Right renal pelvis (tissue), 4 donors: ENCODE results near the gene CRB1. TPM values are rescaled to one million over a fixed set of nuclear protein-coding genes. Genes with fewer than 3 reads are reported as not detected.
A peak's percentile ranks its signal among the peaks of the same experiment; 100 is the strongest.
"Not testable (repeated sequence)": the region's sequence is repeated elsewhere in the genome, so short reads cannot be mapped to it uniquely, and the experiment has no call there.

Source experiments
- DNase-seq, 4 donors: peaks; one replicate each; pipeline ENCODE4 v3.0.0-alpha.2; 2013; ENCODE audit warnings: low read depth in 4 of 4, low spot score in 3 of 4, missing footprints in 1 of 4
- polyA plus RNA-seq, 4 donors: library from polyadenylated mRNA; unstranded; fragments of 120-200 nt; gene quantifications; one replicate each; pipeline ENCODE4 v1.2.1, GENCODE V29; 2013; ENCODE audit not compliant: insufficient read length in 4 of 4

CRB1 gene
- polyA plus RNA-seq, 4 donors, result 2.3 to 4.0 (median 3.0) TPM

DNA sequence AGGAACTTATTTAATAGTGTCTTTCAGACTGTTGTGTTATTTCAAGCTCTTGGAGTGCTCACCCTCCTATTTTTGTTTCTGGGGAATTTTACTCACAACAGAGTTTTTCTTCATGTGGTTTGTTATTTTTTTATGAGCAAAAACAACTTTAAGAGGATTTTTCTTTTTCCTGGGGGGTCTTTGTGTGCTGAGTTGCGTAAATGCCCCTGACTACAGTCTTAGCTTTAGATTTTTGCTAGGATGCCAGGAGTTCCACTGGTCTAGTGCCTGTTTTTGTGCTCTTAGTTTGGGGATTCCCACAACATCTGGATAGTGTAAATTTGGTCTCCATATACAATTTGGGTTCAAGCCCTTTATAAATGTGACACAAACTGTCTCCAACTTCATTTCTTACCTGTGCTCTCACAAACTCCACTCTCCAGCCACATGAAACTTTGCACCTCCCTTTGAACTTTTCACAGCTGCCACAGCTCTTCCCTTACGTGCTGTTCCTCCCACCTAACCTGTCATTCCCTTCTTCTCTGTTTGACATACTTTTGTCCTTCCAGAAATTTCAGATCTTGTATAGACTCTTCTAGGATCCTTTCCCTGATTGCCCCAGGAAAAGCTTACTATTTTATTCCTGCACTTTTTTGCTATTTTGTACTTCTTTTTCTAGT lies 180.2 kb downstream of the CRB1 start:
- no peak for DNase-seq

DNA sequence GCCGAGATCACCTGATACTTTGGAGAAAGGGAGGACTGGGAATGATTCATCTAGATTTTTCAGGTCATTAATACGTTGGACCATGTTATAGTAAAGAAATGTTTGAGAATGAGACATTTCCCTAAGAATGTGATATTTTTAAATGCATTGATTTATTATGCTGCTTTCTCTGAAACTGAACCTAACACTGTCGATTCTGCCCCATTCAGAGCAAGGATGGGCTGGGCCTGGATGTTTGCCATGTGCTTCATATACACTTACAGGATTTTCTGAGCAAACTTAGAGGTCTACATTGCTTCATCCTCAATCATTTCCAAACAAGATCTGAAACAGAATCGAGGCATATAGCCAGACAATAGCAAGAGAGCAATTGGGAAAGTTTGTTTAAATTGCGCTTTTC lies 183.3 kb downstream of the CRB1 start:
- no peak for DNase-seq

DNA sequence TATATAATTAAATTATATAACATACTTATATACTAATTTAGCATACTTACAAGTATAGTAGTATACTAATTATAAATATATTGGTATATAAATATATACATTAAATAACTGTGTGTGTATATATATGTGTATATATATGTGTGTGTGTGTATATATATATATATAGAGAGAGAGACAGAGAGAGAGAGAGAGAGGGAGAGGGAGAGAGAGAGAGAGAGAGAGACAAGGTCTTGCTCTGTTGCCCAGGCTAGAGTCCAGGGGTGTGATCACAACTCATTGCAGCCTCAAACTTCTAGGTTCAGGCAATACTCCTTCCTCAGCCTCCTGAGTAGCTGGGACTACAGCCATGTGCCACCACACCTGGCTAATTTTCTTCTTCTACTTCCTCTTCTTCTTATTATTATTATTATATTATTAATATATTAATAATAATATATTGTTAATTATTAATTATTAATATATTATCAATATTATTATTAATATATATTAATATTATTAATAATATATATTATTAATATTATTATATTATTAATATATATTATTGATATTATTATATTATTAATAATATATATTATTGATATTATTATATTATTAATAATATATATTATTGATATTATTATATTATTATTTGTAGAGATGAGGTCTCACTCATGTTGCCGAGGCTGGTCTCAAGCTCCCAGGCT lies 185.5 kb downstream of the CRB1 start:
- no peak for DNase-seq

DNA sequence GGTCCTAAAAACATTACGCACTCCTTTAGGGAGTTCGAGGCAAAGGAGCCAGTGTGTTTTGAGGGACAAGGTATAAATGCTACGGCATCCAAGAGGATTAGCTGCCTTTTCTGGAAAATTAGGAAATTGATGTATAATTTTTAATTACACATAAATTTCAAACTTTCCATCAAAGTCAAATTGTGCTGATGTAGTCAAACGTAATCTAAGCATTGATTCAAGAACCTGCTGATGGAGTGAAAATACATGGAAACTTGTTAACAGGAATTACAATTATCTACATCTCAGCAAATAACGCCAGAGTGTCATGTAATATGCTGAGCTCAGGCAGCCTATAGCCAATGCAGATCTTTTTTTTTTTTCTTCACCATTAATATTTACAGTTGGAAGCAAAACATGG lies 194.5 kb downstream of the CRB1 start:
- no peak for DNase-seq

DNA sequence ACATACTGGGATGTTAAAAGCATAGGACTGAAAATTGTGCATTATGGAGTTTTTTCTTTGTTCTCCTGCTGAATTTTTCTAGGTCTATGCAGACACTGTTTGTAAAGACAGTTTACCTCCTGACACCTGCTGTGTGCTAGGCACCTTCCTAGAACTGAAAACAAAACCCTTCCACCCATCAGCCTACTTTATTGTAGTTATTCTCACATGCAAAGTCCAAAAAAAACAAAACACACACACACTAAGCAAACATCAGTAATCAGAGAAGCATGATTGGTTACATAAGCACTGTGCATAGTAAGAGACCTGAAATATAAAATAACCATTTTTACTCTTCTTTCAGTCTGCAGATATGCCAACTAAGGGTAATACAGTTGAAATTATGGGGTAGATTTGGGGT lies 195.1 kb downstream of the CRB1 start:
- DNase-seq, result no peak

DNA sequence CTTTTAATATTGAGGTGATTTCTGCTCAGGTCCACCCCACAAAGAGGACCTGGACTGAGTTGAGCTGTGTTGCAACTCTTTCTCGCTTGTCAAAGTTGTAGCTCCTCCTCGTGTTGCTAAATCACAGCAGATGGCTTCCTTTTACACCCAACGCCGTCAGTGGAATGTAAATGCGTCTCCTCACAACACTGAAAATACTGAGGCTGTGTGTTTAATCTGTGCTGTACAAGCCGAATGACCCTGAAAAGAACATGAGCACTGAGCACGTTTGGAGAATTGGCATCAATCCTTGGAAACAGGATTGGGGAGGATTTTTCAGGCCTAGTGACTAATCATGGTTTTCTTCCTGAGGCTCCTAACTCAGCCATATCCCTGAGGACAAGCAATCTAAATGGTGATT lies 196.0 kb downstream of the CRB1 start:
- DNase-seq, result peak; percentile 12 to 53 (median 32)

DNA sequence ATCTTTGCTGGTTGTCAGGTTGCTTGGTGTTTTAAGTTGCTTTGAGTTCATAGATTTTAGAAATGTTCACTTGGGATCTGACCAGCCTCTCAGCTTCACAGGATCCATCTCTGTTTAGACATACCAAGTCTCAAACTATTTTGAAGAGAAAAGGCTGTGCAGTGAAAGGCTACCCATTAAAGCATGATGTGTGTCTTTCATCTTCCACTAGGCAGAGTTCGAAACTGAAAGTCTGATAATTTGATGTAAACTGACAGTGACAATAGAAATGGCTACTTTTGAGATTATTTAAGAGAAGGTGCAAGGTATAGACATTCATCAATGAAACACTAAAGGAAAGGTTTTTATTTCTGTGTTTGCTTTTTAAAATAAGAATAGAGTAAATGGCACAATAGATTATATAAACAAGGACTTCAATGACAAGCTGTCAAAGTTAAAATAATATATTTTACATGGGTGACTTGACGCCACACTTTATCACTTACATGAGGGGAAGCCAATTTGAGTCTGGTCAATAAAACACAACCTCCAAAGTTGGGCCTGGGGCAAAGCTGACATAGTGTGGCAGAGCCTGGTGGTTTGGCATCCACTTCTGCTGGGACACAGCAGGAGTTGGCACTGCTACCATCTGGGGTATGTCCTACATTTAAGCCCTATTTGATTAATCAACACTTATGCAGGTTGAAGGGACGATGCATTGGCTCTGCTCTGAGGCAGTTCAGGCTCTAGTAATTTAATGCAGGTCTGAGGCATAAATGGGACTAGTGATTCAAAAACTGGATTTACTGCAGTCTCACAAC lies 197.7 kb downstream of the CRB1 start:
- no peak for DNase-seq

DNA sequence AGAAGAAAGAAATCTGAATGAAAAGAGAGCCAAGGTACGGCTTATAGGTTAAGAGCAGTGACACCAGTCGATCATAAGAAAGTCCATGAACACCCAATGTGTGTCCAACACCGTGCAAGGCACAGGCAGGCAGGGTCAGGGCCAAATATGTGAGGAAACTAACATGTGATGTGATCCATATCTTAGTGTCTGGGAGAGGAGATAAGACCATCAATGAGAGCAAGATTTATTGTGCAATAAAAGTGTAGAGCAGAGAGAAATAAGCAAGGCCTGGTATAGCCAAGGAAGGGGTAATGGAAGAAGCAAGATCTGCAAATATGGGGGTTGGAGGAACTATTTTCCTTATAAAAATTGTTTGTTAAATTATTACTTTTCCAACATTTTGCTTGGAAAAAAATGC lies 198.8 kb downstream of the CRB1 start:
- DNase-seq, result no peak

DNA sequence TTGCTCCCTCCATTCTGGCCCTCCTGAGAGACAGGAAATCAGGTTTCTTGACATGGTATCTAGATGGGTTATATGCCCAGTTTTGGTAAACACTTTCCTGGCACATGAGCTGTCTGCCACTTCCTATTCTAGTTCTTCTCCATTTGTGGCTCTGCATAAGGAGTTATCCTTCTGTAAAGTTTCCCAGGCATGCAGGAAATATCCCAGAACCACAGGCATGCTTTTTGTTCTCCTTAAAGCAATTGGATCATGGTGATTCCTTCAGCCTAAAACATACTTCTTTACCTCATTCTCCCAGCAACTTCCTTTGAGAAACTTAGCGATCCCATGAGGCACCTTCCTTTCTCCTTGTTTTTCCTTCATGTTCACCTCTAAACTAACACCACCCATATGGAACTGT lies 199.8 kb downstream of the CRB1 start:
- DNase-seq, result no peak

DNA sequence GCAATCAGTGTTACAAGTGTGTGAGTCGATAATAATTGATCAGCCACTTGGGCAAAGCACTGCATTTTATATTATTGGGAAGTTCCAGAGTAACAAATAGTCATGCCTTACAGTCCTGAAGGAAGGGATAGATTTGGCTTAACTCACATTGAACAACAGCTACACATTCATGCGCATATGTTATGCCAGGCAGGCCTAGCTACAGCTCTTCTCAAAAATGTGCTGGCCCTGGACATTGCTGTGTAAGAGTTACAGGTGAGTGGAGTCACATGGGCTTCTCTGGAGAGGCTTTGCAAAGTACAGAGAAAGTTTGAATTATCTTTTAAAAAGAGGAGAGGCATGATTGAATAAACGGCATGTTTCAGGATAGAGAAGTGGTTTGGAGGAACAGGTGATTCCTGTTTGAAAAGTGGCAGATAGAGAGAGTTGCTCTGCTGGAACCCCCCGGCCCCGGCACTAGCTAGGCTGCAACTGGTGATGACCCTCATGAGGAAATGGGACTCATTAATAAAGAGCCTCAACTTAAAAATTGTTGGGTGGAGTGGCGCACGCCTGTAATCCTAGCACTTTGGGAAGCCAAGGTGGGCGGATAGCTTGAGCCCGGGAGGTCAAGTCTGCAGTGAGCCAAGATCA lies 200.6 kb downstream of the CRB1 start:
- no peak for DNase-seq

DNA sequence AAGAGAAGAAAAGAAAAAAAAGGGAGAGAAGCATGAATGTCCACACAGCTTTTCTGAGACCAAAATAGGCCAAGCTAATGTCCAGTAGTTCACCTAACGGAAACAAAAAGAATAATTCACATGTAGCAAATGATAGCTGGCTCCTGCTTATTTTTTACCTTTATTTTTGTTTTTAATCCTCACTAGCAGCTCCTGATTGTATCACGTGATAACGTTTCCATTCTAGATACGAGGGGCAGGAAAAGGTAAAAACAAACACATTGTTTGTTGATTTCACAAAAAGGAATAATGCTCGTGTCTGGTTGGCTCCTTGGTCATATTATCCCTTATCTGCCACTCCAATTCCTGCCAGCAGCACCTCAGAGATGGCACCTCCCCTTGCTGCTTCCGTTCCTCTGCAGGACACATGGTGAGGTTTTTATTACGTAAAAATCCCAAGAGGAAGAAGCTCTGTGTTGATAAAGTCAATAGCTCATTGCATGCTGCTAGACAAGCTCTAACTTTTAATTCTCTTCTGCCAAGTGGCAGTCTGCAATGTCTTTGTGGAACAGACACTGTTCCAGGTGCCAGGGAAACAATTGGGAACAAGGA lies 201.7 kb downstream of the CRB1 start:
- no peak for DNase-seq

DNA sequence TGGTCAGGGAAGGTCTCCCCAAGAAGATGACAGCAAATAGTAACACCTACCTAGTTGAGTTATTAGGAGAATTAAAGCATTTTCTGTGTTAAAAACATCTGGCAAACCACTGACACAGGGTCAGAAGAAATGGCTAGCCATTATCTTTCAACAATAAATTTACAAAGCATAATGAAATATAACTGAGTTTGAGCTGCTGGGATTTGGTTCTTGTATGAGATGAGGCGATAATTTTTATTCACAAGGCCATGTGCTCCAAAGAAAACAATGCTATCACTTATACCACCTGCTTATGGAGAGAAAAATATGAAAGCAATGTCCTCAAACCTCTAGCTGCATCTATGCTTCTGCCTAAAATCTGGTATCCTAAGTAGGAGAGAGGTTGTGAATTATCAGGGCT lies 202.3 kb downstream of the CRB1 start:
- no peak for DNase-seq

DNA sequence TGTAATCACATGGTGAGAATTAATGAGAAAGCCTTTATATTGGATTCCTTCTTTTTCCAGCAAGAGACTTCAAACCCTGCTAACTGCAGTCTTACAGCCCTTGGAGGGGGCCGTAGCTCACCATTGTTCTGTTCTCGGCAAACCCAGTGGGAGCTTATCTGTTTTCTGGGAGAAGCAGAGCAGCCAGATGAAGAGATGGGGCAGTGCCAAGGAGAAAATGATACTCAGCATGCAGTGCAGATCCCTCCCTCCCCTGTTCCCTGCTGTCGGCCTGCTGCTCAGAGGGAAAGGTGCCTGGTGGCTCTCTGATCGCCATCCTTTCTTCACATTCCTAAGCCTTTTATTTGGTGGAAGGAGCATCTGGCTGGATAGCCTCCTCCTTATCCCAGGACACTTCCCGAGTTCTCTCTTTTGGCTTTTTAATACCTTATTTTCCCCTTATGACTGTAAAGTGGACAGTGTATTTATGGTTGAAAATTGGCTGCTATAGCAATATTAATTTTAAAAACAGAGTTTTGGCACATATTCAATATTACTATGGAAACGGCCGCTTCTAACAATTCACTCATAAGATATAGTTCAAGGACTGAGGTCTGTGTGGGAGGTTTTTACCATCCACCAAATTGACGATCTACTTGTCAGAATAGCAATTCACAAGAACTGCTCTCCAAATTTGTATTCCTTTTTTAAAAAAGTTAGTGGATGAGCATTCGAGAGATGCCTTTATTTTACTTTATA lies 203.4 kb downstream of the CRB1 start:
- no peak for DNase-seq

DNA sequence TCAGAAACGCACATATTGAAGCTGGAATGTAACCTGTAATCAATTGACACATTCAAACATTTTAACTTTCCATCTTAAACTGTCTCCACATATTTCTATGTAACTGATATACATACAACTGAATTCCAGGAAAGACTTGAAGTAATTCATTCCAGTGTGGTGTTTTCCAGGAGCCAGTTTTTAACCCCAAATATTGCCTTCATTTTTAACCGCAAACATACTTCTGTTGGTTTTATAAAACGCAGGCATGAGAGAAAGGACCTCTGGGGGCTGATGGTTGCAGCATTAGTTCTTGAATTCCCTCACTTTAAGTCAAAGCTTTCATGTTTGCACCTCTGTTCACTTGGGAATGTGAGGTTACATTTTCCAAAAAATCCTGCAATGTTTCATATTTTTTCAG lies 204.1 kb downstream of the CRB1 start:
- no peak for DNase-seq

DNA sequence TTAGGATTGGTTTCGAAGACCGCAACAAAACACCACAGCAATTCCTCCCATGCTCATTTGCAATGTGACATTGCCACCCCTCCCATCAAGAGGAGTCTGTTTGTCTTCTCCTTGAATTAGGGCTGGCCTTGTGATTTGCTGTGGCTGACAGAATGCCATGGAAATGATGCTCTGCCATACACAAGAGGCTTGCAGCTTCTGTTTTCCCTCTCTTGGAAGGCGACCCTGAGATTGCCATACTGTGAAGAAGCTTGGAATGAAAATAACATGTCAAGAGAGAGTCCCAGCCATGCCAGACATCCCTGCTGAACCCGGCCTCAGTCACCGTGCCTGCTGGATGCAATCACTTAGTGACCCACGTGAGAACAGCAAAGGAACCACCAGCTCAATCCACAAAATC lies 212.4 kb downstream of the CRB1 start:
- no peak for DNase-seq

DNA sequence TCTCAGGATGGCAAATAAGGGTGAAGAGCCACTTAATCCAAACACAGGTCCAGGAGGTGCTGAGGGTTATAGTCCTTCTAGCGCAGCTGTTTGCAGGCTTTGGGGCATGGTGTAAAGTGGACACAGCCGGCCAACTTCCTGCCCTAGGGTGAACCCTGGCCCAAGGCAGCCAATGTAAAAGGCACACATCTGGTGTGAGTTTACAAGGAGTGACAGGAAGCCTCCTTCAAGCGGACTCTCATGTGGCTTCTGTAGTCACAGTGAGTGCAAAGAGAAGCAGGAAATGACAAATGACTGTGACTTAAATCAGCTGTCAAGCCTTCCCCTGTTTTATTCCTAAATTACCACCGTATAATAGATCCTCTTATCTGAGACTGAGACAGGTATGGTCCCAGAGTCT lies 213.0 kb downstream of the CRB1 start:
- DNase-seq, result no peak

DNA sequence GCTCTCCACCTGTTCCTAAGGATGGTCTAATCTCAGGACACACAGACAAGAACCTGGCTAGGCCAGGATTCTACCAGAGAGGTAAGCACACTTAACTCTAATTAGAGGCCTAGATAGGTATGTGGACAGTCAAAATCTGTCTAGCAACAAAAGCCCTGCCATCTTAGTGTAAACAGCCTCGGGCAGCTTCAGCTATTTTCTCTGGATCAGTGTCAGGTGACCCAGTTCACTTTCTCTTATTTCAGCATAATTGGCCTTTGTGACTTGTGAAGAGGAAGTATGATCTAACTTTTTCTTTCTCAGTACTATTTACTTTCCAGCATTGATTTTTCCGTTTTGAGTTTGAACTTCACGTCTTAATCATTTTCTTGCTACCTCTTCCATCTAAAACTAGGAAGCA lies 217.7 kb downstream of the CRB1 start:
- DNase-seq, result no peak

DNA sequence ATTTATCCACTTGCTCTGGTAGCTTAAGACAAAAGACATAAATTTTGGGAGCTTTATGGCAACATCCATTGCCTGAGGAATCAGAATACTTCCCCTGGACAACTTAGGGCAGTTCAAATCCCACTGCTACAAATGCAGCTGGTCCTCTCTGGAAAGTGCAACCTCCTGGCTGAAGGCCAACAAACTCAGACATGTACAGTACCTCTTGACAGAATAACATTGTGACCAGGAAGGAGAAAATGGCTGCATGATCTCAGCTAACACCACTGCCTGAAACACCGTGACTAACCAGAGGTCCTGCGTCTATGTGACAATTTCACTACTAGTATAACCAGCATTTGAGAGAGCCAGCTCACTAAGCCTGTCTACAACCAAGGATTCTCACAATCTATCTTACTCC lies 218.9 kb downstream of the CRB1 start:
- DNase-seq, result no peak

DNA sequence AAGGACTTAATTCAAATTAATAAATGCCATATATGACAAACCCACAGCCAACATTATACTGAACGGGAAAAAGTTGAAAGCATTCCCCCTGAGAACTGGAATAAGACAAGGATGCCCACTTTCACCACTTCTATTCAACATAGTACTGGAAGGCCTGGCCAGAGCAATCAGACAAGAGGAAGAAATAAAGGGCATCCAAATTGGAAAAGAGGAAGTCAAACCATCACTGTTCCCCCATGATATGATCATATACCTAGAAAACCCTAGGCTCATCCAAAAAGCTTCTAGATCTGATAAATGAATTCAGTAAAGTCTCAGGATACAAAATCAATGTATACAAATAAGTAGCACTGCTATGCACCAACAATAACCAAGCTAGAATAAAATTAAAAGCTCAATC lies 223.5 kb downstream of the CRB1 start:
- DNase-seq, result not testable (repeated sequence)

DNA sequence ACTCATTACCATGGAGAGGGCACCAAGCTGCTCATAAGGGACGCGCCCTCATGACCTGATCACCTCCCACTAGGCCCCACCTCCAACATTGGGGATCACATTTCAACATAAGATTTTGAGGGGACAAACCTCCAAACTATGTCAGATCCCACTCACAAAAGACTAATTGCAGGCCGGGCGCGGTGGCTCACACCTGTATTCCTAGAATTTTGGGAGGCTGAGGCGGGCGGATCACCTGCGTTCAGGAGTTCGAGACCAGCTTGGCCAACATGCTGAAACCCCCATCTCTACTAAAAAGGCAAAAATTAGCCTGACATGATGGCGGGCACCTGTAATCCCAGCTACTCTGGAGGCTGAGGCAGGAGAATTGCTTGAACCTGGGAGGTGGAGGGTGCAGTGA lies 228.7 kb downstream of the CRB1 start:
- no peak for DNase-seq
